Left ventricle myocardium inferior (tissue), 1 donor: ENCODE results near the gene ADPRS. TPM values are rescaled to one million over a fixed set of nuclear protein-coding genes. Genes with fewer than 3 reads are reported as not detected.

ENCODE experiments used
- DNase-seq: peaks from one replicate; pipeline ENCODE4 v3.0.0-alpha.2; 2020
- H3K27ac ChIP-seq: fragments of 200-600 bp; replicated peaks from 2 replicates; pipeline ENCODE4 v1.8.0; 2021
- H3K27me3 ChIP-seq: fragments of 200-600 bp; 2 replicates; pipeline ENCODE4 v1.8.0; 2021; ENCODE audit warnings: low read depth
- H3K36me3 ChIP-seq: fragments of 200-600 bp; 2 replicates; pipeline ENCODE4 v1.8.0; 2021
- H3K4me1 ChIP-seq: fragments of 200-600 bp; 2 replicates; pipeline ENCODE4 v1.8.0; 2021
- H3K4me3 ChIP-seq: fragments of 200-600 bp; 2 replicates; pipeline ENCODE4 v1.8.0; 2021; ENCODE audit warnings: mild to moderate bottlenecking, moderate library complexity
- H3K9me3 ChIP-seq: fragments of 200-600 bp; replicated peaks from 2 replicates; pipeline ENCODE4 v1.8.0; 2021
- CTCF ChIP-seq: fragments of 200-600 bp; IDR thresholded peaks from 2 replicates; pipeline ENCODE4 v1.8.0; 2021; ENCODE audit warnings: antibody characterized with exemption, mild to moderate bottlenecking, borderline replicate concordance
- intact Hi-C: fragments of 100-400 bp; cut with micrococcal nuclease; formaldehyde crosslinking; loops from one replicate; pipeline ENCODE4 v1.11.0; 2022
- total RNA-seq: library from RNA; stranded (reverse); fragmentation: NEBNext Ultra II Directional; extraction: Animal tissue kit (Norgen Biotek cat#: 25700); gene quantifications from one replicate; pipeline ENCODE4 v1.2.1, GENCODE V29; 2021
- donor health status: DM: no; HTN: yes; CAD: no; lungs with severe emphysema.

ADPRS gene
- total RNA-seq, 1 donor from 2014 or later = 17.8 TPM

GRCh38 chr1:36125129-36125991, 36.7 kb downstream of the ADPRS start, which contains the start of gene COL8A2:
COL8A2 (minus strand) TSS chr1:36125222; CDS start chr1:36100242, 24,980 bp downstream.
- peaks cover 22% of the 10 kb centered on the region for H3K27me3 ChIP-seq
- H3K27ac ChIP-seq = no peak within 1 kb of the TSS
- no peaks in the 10 kb centered on the region for H3K36me3 ChIP-seq
- peaks cover 14% of the 10 kb centered on the region for H3K4me1 ChIP-seq
- H3K4me3 ChIP-seq = peak within 1 kb of the TSS; percentile 61
- TF ChIP-seq CTCF = no peak
- no peaks in the 10 kb centered on the region for H3K9me3 ChIP-seq
- DNase-seq = peak; percentile 46
- intact Hi-C loops = no loop called here

- no peak overlapping the region for H3K27ac ChIP-seq
- peaks cover 22% of the 10 kb centered on the region for H3K27me3 ChIP-seq
- H3K9me3 ChIP-seq = no peaks in the 10 kb centered on the region
- peaks cover 14% of the 10 kb centered on the region for H3K4me1 ChIP-seq
- no peak for DNase-seq
- intact Hi-C loops = no loop called here
- no peaks in the 10 kb centered on the region for H3K36me3 ChIP-seq
- TF ChIP-seq CTCF = no peak
- H3K4me3 ChIP-seq = no peak overlapping the region
Measured at GRCh38 chr1:36126005-36126716, 37.5 kb downstream of the ADPRS start.

GRCh38 chr1:36126797-36127500, 38.3 kb downstream of the ADPRS start:
- intact Hi-C loops = no loop called here
- Histone ChIP-seq H3K36me3 (no peaks in the 10 kb centered on the region), H3K27ac (no peak overlapping the region), H3K27me3 (peaks cover 22% of the 10 kb centered on the region), H3K4me1 (peaks cover 14% of the 10 kb centered on the region), H3K9me3 (no peaks in the 10 kb centered on the region), H3K4me3 (no peak overlapping the region)
- no peak for TF ChIP-seq CTCF
- DNase-seq = no peak

- intact Hi-C loops = no loop called here
Measured at GRCh38 chr1:36128126-36128904, 39.6 kb downstream of the ADPRS start.

More at GRCh38 chr1:36128126-36128904, 39.6 kb downstream of the ADPRS start:
- H3K36me3 ChIP-seq = no peaks in the 10 kb centered on the region
- H3K27me3 ChIP-seq = peaks cover 22% of the 10 kb centered on the region
- H3K27ac ChIP-seq = no peak overlapping the region
- no peak for DNase-seq
- no peak for TF ChIP-seq CTCF
- H3K4me1 ChIP-seq = peaks cover 19% of the 10 kb centered on the region
- H3K4me3 ChIP-seq = no peak overlapping the region
- no peaks in the 10 kb centered on the region for H3K9me3 ChIP-seq
